Measurements from ENCODE around the gene BORCS8.

The BORCS8 gene

DNA sequence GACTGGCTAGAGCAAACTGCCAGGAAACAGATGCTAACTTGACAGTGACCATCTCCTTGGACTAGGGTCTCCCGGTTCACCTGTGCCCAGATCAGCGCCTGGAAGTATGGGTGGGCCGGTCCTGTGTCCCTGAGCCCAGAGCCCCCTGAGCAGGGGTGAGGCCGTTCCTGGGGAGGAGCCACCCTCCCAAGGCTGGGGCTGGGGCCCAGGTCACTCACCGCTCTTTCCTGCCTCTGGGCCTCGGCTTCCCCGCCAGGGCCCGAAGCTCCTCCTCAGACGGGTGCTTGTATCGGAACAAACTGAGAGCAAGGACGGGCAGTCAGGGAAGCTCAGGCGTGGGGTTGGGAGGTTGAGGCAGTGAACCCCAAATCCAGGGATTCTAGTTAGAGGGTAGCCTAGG, 59.0 kb downstream of the BORCS8 start:
- TF ChIP-seq, protein P1, sequence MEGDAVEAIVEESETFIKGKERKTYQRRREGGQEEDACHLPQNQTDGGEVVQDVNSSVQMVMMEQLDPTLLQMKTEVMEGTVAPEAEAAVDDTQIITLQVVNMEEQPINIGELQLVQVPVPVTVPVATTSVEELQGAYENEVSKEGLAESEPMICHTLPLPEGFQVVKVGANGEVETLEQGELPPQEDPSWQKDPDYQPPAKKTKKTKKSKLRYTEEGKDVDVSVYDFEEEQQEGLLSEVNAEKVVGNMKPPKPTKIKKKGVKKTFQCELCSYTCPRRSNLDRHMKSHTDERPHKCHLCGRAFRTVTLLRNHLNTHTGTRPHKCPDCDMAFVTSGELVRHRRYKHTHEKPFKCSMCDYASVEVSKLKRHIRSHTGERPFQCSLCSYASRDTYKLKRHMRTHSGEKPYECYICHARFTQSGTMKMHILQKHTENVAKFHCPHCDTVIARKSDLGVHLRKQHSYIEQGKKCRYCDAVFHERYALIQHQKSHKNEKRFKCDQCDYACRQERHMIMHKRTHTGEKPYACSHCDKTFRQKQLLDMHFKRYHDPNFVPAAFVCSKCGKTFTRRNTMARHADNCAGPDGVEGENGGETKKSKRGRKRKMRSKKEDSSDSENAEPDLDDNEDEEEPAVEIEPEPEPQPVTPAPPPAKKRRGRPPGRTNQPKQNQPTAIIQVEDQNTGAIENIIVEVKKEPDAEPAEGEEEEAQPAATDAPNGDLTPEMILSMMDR (IDR thresholded peaks at IDR 0.05; ENCODE audit: control extremely low read depth, extremely low read depth, low read depth, missing control alignments), result no peak
- POLR2A ChIA-PET, result no interaction called here
- DNase-seq (ENCODE audit: extremely low spot score), result no peak
- CTCF ChIA-PET, result interaction anchor here (0.9 to 1.5 kb wide), 2 partner anchors 13 to 17 kb away, joined by 3 to 5 read pairs; no protein-coding TSS in a partner anchor

DNA sequence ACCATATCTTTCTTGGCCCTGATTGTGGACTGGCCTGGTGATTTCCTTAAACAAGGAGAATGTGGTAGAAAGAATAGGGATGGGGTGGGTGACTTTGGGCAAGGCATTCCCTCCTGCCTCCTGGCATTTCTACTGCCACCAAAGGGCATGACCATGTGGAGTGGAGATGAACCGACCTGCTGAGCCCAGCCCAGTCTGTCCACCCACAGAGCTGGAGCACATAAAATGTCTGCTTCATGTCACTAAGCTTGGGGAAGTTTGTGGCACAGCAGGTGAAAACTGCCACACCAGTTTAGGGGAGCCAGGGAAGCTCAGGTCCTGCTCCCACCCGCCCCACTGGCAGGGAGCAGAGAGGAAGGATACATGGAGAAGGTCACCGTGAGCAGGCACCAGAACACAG, 60.0 kb downstream of the BORCS8 start:
- TF ChIP-seq, protein P1 (IDR thresholded peaks at IDR 0.05; ENCODE audit: control extremely low read depth, extremely low read depth, low read depth, missing control alignments), result no peak
- POLR2A ChIA-PET, result no interaction called here
- DNase-seq (ENCODE audit: extremely low spot score), result no peak
- CTCF ChIA-PET, result interaction anchor here (1.3 to 1.5 kb wide), 2 partner anchors 14 to 78 kb away, joined by 3 to 5 read pairs; no protein-coding TSS in a partner anchor
